GM12892 (cell line): ENCODE results near the gene TSC1.

Experiments
- POLR2A ChIP-seq: IDR thresholded peaks from 2 replicates; pipeline ENCODE4 v1.6.1; 2011; ENCODE audit warnings: low read depth, low read length, control low read depth
- POLR2AphosphoS5 ChIP-seq: IDR thresholded peaks from 2 replicates; pipeline ENCODE4 v1.6.1; 2011; ENCODE audit warnings: low read depth, low read length, control low read depth
- TAF1 ChIP-seq: IDR thresholded peaks from 2 replicates; pipeline ENCODE4 v1.6.1; 2011; ENCODE audit warnings: low read depth, mild to moderate bottlenecking, control low read depth, low read length, borderline replicate concordance

- TF ChIP-seq POLR2A (no peak), TAF1 (no peak), POLR2AphosphoS5 (no peak)
These were observed 40.6 kb downstream of the TSC1 start for GRCh38 chr9:132903574-132904492.
